CD4-positive, alpha-beta T cell (primary cell): ENCODE measurements around the gene QSOX1. TPM values are rescaled to one million over a fixed set of nuclear protein-coding genes. Genes with fewer than 3 reads are reported as not detected.

Experiments
- ATAC-seq: fragments of 200-7000 bp; cut with Tn5 transposase; one replicate; pipeline ENCODE4 v1.10.0; 2022; ENCODE audit warnings: mild to moderate bottlenecking; ENCODE audit not compliant: poor library complexity
- CTCF ChIA-PET: fragments of 350-600 bp; sonication (Branson Sonifier 250); formaldehyde crosslinking; loops from one replicate; lab custom pipeline; 2021; ENCODE audit warnings: antibody characterized with exemption, inconsistent platforms; lab: Charles Lee
- POLR2A ChIA-PET: fragments of 350-600 bp; sonication (Branson Sonifier 250); formaldehyde crosslinking; loops from one replicate; lab custom pipeline; 2021; ENCODE audit warnings: antibody characterized with exemption, inconsistent platforms; lab: Charles Lee
- DNase-seq, 14 experiments: peaks; one replicate each; pipeline ENCODE4 v3.0.0-alpha.2; 2013 to 2020; ENCODE audit warnings: mixed read lengths in 2 of 14
- H3K27ac ChIP-seq, 2 donors: one replicate each; pipeline versions ENCODE4 v1.5.1 to v1.7.0; 2013; ENCODE audit warnings: low read length in 2 of 2, low read depth in 1 of 2, mild to moderate bottlenecking in 1 of 2
- H3K27me3 ChIP-seq, 2 experiments: 1 replicate in 1 of 2; 2 replicates in 1 of 2; pipeline versions ENCODE4 v1.6.1 to v1.7.0; 2013; ENCODE audit warnings: low read length in 2 of 2, control low read depth in 1 of 2, mild to moderate bottlenecking in 1 of 2, moderate library complexity in 1 of 2; ENCODE audit not compliant: insufficient read depth in 2 of 2, control insufficient read depth in 1 of 2
- H3K36me3 ChIP-seq: one replicate; pipeline ENCODE4 v1.6.1; 2013; ENCODE audit warnings: low read length, control low read depth; ENCODE audit not compliant: insufficient read depth
- H3K4me1 ChIP-seq: one replicate; pipeline ENCODE4 v1.6.1; 2013; ENCODE audit warnings: low read length, control low read depth; ENCODE audit not compliant: insufficient read depth
- H3K4me3 ChIP-seq: one replicate; pipeline ENCODE4 v1.5.1; 2013; ENCODE audit warnings: mild to moderate bottlenecking, low read length, moderate library complexity
- H3K9me3 ChIP-seq, 2 experiments: 1 replicate in 1 of 2; 2 replicates in 1 of 2; pipeline versions ENCODE4 v1.6.1 to v1.7.0; 2013; ENCODE audit warnings: low read length in 2 of 2, mild to moderate bottlenecking in 2 of 2, control low read depth in 1 of 2, moderate library complexity in 1 of 2; ENCODE audit not compliant: control insufficient read depth in 1 of 2, insufficient read depth in 1 of 2
- H3K27ac Mint-ChIP-seq: one replicate; pipeline ENCODE4 v1.8.0; 2020; ENCODE audit warnings: mixed read lengths
- H3K27me3 Mint-ChIP-seq: one replicate; pipeline ENCODE4 v1.8.0; 2021; ENCODE audit warnings: mixed read lengths
- H3K36me3 Mint-ChIP-seq: one replicate; pipeline ENCODE4 v1.8.0; 2021; ENCODE audit warnings: low read depth, mixed read lengths
- H3K4me1 Mint-ChIP-seq: one replicate; pipeline ENCODE4 v1.8.0; 2021; ENCODE audit warnings: low read depth, mixed read lengths
- H3K4me3 Mint-ChIP-seq: one replicate; pipeline ENCODE4 v1.8.0; 2020; ENCODE audit warnings: mild to moderate bottlenecking, mixed read lengths
- H3K9me3 Mint-ChIP-seq: one replicate; pipeline ENCODE4 v1.8.0; 2020; ENCODE audit warnings: mixed read lengths
- intact Hi-C, 2 experiments: fragments of 100-400 bp; cut with DNase I in 1 of 2; cut with micrococcal nuclease in 1 of 2; formaldehyde crosslinking; loops; one replicate each; pipeline versions ENCODE4 v1.15.1 to v1.9.0; 2023 to 2025; cut with DNase I, micrococcal nuclease
- total RNA-seq, 174 experiments: library from RNA in 2 of 174; stranded (reverse) in 2 of 174; gene quantifications; one replicate each; pipeline ENCODE4 v1.2.3 and lab custom pipeline; 2021 to 2026
- TF ChIP-seq, protein P1 (sequence below): fragments of 200-600 bp; IDR thresholded peaks from one replicate; pipeline ENCODE4 v1.8.0; 2022; ENCODE audit warnings: antibody characterized with exemption, mild to moderate bottlenecking

Gene QSOX1
- total RNA-seq, 2 experiments from 2014 or later: 13.7 to 14.3 TPM

DNA sequence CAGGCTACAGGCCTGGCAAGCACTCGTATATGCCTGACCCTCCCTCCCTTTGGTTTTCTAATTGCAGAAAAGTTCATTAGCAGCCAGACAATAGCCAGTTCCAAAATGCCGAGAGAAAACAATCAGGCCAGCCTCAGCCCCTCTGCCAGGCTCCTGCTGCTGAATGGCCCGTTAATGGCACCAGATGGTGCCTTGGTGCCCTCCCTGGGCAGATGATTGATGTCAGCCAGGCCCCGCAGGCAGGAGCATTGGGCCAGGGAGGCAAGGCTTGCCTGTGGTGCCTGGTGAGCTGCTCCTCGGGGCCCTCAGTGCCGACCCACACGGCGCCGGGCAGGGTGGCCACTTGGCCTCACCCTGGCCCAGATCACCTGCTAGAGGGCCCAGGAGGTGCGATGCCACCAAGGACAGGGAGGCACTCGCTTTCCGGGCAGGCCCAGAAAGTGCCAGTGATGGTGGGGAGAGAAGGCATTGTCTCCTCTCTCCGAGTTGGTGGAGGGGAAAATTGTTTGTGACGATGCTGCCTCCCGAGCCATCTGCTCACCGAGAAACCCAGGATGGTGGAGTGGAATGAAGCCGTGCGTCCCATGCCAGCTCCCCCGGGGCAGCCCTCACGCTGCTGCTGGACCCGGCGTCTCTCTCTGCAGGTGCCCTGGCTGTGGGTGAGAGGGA lies 28.1 kb downstream of the QSOX1 start:
- H3K4me3 Mint-ChIP-seq: no peak overlapping the region
- no peak for DNase-seq
- no peaks in the 10 kb centered on the region for H3K27me3 Mint-ChIP-seq
- H3K9me3 ChIP-seq: no peaks in the 10 kb centered on the region
- no peaks in the 10 kb centered on the region for H3K4me1 Mint-ChIP-seq
- no peaks in the 10 kb centered on the region for H3K9me3 Mint-ChIP-seq
- CTCF ChIA-PET: no interaction called here
- peaks cover 31% of the 10 kb centered on the region for H3K36me3 ChIP-seq
- peaks cover 55% of the 10 kb centered on the region for H3K36me3 Mint-ChIP-seq
- H3K27ac Mint-ChIP-seq: no peak overlapping the region
- no peak overlapping the region for H3K27ac ChIP-seq
- H3K27me3 ChIP-seq: no peaks in the 10 kb centered on the region
- no peak overlapping the region for H3K4me3 ChIP-seq
- ATAC-seq: no peak
- H3K4me1 ChIP-seq: no peaks in the 10 kb centered on the region
- POLR2A ChIA-PET: no interaction called here
- intact Hi-C loops: loop anchor here in 1 of 2 experiments (10.0 kb wide), 1 partner anchor 232 kb away; no protein-coding TSS in a partner anchor
- TF ChIP-seq, protein P1, sequence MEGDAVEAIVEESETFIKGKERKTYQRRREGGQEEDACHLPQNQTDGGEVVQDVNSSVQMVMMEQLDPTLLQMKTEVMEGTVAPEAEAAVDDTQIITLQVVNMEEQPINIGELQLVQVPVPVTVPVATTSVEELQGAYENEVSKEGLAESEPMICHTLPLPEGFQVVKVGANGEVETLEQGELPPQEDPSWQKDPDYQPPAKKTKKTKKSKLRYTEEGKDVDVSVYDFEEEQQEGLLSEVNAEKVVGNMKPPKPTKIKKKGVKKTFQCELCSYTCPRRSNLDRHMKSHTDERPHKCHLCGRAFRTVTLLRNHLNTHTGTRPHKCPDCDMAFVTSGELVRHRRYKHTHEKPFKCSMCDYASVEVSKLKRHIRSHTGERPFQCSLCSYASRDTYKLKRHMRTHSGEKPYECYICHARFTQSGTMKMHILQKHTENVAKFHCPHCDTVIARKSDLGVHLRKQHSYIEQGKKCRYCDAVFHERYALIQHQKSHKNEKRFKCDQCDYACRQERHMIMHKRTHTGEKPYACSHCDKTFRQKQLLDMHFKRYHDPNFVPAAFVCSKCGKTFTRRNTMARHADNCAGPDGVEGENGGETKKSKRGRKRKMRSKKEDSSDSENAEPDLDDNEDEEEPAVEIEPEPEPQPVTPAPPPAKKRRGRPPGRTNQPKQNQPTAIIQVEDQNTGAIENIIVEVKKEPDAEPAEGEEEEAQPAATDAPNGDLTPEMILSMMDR: no peak

DNA sequence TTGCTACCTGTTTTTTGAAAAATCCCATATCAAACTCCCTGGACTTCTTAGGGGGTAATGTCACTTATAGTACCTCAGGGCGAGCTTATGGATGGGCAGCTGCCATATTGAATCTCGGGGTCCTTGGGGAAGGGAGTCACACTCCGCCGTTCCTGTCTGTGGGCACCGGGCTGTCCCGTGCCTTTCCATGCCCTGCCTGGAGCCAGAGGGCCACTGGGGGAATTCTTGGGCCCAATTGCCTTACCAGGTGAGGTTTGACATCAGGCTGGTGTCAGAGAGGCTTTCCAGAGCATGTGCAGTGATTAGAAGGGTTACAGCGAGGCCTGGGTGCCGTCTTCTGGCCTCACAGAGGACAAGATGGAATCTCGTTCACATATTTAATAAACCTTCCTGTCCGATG lies 28.8 kb downstream of the QSOX1 start:
- H3K4me1 Mint-ChIP-seq: no peaks in the 10 kb centered on the region
- TF ChIP-seq, protein P1: no peak
- no peaks in the 10 kb centered on the region for H3K27me3 ChIP-seq
- intact Hi-C loops: loop anchor here in 1 of 2 experiments (10.0 kb wide), 1 partner anchor 231 kb away; no protein-coding TSS in a partner anchor
- no peak overlapping the region for H3K27ac ChIP-seq
- no peak overlapping the region for H3K4me3 ChIP-seq
- no peaks in the 10 kb centered on the region for H3K4me1 ChIP-seq
- ChIA-PET POLR2A (no interaction called here), CTCF (no interaction called here)
- no peaks in the 10 kb centered on the region for H3K9me3 ChIP-seq
- no peaks in the 10 kb centered on the region for H3K9me3 Mint-ChIP-seq
- H3K36me3 ChIP-seq: peaks cover 31% of the 10 kb centered on the region
- H3K27ac Mint-ChIP-seq: no peak overlapping the region
- no peak for ATAC-seq
- H3K4me3 Mint-ChIP-seq: no peak overlapping the region
- H3K27me3 Mint-ChIP-seq: no peaks in the 10 kb centered on the region
- H3K36me3 Mint-ChIP-seq: peaks cover 60% of the 10 kb centered on the region
- DNase-seq: no peak

GRCh38 chr1:180184041-180184440 lies 29.4 kb downstream of the QSOX1 start:
- no peak overlapping the region for H3K27ac Mint-ChIP-seq
- H3K4me3 Mint-ChIP-seq: no peak overlapping the region
- no peaks in the 10 kb centered on the region for H3K9me3 Mint-ChIP-seq
- TF ChIP-seq, protein P1: no peak
- POLR2A ChIA-PET: interaction anchor here (0.7 kb wide), 1 partner anchor 190 kb away, joined by 3 read pairs; no protein-coding TSS in a partner anchor
- no peak overlapping the region for H3K27ac ChIP-seq
- intact Hi-C loops: loop anchor here in 1 of 2 experiments (10.0 kb wide), 1 partner anchor 231 kb away; no protein-coding TSS in a partner anchor
- peaks cover 36% of the 10 kb centered on the region for H3K36me3 ChIP-seq
- no peaks in the 10 kb centered on the region for H3K27me3 Mint-ChIP-seq
- no peak for ATAC-seq
- no peaks in the 10 kb centered on the region for H3K4me1 Mint-ChIP-seq
- no peak overlapping the region for H3K4me3 ChIP-seq
- H3K4me1 ChIP-seq: no peaks in the 10 kb centered on the region
- no peaks in the 10 kb centered on the region for H3K9me3 ChIP-seq
- peaks cover 60% of the 10 kb centered on the region for H3K36me3 Mint-ChIP-seq
- no peak for DNase-seq
- CTCF ChIA-PET: no interaction called here
- H3K27me3 ChIP-seq: no peaks in the 10 kb centered on the region
